GM18870 (cell line): ENCODE results near the gene JMJD6.
"Not testable (repeated sequence)": the region's sequence is repeated elsewhere in the genome, so short reads cannot be mapped to it uniquely, and the experiment has no call there.

Source experiments
- ATAC-seq: cut with Tn5 transposase; IDR thresholded peaks from one replicate; pipeline ENCODE4 v1.9.1; 2021; ENCODE audit warnings: moderate library complexity; ENCODE audit not compliant: unreplicated experiment

JMJD6 gene

DNA sequence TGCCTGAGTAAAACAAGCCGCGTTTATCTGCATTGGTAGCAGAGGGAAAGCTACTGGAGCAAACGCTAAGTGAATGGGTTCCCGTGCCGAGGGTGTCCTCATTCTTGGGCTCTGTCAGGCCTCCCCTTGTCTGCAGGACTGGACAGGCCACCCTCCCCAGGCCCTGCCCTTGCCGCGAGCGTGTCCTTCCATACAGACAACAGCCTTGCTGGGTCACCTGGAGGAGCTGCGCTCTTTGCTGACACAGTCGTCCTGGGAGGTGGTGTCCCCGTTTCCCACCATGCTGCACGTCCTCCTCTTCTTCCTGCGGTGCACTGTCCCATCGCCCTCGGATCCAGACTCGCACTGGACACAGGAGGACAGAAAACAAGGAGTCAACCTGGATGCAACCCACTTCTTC, 7.9 kb downstream of the JMJD6 start:
- no peak for ATAC-seq

DNA sequence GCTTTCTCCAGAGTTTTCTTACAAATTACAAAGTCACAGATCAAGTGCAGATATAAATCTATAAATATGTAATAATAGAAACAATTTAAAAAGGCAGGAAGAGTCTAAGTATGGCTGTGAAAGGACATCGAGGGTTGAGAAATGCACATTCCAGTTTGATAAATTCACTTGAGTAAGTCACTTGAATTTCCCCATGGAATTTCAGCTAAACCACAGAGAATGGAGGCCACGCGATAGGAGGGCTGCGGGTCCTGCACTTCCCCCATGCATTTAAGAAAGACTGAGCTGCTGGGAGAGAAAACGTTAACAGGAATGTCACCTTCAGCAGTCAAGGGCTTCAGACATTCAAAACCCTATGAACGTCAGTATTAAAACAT, 9.6 kb downstream of the JMJD6 start:
- no peak for ATAC-seq

DNA sequence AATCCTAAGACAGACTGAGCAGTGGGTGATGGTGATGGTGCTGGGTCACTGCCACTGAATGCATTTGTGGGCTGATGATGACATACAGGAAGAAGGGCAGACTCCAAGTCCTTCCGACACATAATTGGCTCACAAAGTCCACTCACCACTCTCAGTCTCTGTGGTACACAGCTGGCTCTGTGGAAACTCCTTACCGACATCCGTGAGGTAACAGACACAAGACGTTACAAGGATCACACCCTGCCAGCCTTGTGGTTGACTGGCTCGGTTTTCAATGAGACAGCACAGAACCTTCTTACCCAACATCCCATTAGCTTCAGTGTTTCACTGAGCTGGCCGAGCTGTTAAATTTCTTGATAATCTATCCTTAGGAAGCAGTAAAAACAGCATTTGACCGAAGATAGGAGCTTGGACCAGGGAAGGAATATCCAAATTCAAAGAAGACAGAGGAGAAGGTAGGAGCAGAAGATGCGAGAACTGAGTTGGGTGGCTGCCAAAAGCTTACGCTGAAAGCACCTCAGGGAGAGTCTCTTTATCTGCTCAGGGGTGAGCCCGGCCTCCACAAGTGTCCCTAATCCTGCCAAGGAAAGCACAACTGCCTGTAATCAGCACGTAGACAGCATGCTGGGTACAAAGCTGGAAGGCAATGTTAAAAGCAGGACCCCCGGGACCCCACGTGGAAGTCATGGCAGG, 10.1 kb downstream of the JMJD6 start:
- ATAC-seq, result no peak

GRCh38 chr17:76715496-76715830, 10.9 kb downstream of the JMJD6 start:
- no peak for ATAC-seq

- ATAC-seq, result no peak
These were observed 11.4 kb downstream of the JMJD6 start for GRCh38 chr17:76714822-76715495.

DNA sequence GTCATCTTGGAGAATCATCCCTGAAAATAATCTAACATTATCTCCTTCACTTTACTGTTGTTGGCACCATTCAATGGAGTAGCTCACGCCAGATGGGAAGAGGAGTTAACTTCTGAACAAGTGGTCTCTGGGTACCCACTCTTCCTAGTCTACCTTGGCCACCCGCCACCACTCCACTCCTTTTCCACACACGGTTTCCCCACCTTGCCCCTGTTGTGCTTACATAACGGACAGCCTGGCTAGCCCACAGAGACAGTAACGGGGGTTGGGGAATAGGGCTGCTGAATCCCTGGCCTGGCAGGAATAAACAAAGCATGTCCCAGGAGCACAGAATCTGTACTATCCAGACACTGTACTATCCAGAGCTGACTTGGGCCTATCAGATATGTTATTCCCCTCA, 12.1 kb downstream of the JMJD6 start:
- no peak for ATAC-seq

GRCh38 chr17:76713765-76714164, 12.6 kb downstream of the JMJD6 start:
- ATAC-seq, result no peak

DNA sequence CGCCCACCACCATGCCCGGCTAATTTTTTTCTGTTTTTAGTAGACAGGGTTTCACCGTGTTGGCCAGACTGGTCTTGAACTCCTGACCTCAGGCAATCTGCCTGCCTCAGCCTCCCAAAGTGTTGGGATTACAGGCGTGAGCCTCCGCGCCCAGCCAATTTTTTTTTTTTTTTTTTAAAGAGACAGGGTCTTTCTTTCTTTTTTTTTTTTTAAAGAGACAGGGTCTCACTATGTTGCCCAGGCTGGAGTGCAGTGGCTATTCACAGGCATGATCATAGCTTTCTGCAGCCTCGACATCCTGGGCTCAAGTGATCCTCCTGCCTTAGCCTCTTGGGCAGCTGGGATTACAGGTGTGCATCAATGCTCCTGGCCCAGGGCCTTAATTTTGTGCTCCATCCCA, 14.1 kb downstream of the JMJD6 start:
- ATAC-seq, result not testable (repeated sequence)

DNA sequence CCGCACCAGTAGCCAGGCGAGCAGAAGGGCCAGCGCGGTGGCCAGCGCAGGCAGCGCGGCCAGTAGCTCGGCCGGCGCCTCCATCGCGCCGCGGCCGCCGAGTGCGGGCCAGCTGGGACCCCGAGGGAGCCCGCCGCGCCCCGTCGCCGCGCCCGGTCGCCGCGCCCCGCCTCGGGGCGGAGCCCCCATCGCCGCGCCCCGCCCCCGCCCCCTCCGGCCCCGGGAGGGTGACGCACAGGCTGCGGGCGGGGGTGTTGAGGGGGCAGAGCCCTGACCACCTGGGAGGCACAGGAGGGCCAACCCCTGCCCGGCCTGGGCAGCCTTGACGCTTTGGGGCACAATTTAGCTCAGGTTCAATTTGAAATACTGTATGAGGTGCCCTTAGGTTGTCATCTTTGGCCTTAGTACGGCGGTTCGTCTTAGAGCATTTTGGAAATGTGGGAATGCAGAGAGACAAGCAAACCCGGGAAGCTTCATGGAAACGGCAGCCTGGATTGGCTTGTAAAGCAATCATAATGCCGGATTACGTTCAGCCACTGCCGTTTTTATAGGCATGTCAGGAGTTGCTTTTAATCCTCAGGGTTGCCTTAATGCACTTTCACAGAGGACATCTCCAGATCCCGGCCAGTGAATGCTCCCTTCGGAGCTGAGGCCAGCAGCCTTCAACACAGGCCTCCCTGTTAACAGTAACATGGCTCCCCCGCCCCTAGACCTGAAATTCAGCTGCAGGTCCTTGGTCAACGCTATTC, 15.4 kb downstream of the JMJD6 start, which contains the start of gene MXRA7:
Gene MXRA7, minus strand, starts transcription at position 103 of the 749 bp plus-strand sequence. Its CDS starts 19 bp downstream, at position 84.
- no peak for ATAC-seq

GRCh38 chr17:76709951-76710862, 16.2 kb downstream of the JMJD6 start:
- not testable (repeated sequence) for ATAC-seq

- no peak for ATAC-seq
These were observed 17.1 kb downstream of the JMJD6 start for GRCh38 chr17:76709077-76709950.

- no peak for ATAC-seq
These were observed 18.2 kb downstream of the JMJD6 start for GRCh38 chr17:76707985-76708807.

DNA sequence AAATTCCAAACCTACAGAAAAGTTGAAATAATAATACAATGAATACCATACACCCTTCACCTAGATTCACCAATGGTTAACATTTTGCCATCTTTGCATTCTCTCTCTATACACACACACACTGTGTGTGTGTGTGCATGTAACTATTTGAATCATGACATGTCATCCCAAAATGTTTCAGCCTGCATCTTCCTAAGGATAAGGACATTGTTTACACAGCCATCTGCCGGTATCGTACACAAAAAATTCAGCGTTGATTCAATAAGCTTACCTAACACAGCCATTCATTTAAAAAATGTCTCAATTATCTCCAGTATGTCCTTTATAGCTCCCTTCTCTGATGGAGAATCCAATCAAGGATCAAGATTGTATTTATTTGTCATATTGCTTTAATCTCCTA, 19.6 kb downstream of the JMJD6 start:
- no peak for ATAC-seq

GRCh38 chr17:76704805-76705204, 21.6 kb downstream of the JMJD6 start:
- no peak for ATAC-seq

GRCh38 chr17:76702941-76703637, 23.3 kb downstream of the JMJD6 start:
- no peak for ATAC-seq

DNA sequence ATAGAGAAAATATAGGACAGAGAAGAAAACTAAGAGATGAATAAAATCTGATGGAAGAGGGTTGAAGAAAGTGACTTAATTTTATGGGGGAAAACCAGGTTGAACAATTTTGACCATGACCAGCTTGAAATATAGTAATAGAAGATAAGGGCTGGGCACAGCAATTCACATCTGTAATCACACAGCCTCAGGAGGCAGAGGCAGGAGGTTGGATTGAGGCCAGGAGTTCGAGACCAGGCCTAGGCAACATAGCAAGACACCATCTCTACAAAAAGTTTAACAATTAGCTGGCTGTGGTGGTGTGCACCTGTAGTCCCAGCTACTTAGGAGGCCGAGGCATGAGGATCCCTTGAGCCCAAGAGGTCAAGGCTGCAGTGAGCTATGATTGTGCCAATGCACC, 24.3 kb downstream of the JMJD6 start:
- no peak for ATAC-seq

DNA sequence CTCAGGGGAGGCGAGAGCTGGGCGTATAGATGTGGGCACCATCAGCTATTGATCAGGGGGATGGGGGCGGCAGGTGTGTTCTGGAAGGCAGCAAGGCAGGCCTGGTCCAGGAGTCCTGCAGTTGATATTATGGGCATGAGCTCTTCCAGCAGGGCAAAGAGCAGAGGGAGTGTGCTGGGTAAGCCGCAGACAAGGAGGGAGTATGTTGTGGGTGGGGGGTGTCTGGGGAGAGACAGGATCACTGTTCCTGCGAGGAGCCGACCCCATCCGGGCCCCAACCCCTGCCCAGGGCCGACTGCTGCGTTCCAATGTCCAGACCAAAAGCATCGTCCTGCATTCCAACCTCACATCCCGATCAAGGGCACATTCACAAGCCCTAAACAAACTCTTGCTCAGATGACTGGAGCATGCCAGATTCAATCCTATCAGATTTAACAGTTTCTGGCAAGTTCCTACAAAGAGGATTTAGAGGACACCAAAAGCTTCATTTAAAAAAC, 24.9 kb downstream of the JMJD6 start:
- no peak for ATAC-seq
